ENCODE results near the gene DGCR6L.
"Not testable (repeated sequence)": the region's sequence is repeated elsewhere in the genome, so short reads cannot be mapped to it uniquely, and the experiment has no call there.

DGCR6L gene

DNA sequence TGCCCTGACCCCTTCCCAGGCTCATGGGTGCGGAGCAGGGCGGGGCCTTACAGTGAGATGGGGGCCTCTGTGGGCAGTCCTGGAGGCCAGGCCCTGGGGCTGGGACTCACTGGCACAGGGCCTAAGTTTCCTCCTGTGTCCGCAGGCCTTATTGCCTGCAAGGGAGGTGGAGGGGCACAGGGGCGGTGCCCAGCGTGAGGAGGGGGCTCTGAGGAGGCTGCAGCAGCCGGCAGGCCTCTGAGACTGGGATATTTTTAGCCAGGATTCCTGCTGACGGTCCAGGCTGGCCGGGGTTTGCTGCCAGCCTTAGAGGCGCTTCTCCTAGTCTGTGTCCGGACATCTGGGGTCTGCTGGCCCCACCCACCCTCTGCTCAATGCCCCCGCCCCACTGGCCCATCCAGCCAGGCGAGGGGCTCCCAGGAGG lies 46.1 kb downstream of the DGCR6L start:
- DNase-seq: no peak

DNA sequence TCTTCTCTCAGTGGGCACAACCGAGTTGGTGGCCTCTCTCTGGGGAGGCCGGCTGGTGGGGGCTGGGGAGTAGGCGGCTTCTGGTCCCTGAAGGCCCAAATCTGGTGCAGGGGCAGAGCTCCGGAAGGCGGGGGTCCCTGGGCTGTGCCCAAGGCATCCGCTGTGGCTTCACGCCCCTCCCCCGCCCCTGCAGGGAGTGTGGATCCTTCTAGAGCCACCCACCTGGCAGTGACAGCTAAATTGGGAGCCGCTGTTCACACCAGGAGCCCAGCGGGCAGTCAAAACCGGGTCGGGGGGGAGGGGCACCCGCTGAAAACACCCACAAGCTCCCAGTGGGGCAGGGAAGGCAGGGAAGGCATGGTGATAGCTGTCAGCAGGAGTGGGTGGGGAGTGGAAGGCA lies 47.2 kb downstream of the DGCR6L start:
- no peak for DNase-seq

DNA sequence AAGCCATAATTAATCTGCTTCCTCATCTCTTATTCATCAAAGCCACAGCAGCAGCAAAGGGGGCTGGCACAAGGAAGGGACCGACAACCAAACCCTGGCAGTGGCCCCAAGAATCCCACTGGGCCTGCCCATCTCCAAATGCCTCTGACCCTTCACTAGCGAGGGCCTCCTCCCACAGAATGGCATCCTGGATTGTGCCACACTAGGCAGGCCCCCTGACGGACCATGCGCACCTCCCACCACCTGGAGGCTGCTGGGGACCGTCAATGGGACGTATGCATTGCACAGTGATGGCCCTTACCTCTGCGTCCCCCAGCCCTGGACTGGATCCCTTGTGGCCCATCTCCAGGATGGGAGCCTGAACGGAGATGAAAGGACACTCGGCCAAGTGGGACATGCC lies 47.7 kb downstream of the DGCR6L start:
- DNase-seq: no peak

DNA sequence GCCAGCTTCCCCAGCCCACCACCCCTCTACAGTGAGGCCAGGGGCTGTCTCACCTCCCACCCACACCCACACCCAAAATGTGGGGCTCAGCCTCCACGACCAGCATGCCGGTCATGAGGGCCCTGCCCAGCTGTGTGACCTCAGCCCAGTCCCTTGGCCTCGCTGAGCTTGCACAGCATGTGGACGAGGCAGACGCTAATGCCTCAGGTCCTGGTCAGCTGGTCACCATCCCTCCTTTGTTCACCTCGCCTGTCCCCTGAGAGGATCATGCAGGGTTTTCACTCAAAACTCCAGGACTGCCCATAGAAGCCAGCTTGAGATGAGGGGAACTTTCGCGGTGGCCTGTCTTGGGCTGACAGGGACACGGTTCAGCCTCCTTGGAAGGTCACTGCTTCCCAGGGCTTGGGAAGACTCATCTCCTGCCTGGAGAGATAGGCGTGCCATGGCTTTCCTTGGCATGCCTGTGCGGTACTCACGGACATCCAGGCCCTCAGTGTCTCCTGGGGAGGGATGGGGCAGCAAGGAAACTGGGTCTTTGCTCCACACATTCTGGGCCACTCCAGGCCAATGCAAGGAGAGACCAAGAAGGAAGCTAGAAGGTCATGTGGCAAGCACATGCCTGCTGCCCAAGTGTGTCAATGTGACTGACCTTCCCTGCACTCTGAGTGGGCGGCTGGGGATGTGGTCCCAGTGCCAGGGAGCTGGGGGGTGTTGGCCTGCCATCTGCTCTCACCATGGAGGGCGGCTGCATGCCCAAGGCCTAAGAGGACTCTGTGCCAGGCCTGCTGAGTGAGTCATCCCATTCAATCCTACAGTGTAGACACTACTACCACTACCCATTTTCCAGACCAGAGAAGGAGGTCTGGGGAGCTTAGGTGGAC lies 48.5 kb downstream of the DGCR6L start:
- DNase-seq: no peak

DNA sequence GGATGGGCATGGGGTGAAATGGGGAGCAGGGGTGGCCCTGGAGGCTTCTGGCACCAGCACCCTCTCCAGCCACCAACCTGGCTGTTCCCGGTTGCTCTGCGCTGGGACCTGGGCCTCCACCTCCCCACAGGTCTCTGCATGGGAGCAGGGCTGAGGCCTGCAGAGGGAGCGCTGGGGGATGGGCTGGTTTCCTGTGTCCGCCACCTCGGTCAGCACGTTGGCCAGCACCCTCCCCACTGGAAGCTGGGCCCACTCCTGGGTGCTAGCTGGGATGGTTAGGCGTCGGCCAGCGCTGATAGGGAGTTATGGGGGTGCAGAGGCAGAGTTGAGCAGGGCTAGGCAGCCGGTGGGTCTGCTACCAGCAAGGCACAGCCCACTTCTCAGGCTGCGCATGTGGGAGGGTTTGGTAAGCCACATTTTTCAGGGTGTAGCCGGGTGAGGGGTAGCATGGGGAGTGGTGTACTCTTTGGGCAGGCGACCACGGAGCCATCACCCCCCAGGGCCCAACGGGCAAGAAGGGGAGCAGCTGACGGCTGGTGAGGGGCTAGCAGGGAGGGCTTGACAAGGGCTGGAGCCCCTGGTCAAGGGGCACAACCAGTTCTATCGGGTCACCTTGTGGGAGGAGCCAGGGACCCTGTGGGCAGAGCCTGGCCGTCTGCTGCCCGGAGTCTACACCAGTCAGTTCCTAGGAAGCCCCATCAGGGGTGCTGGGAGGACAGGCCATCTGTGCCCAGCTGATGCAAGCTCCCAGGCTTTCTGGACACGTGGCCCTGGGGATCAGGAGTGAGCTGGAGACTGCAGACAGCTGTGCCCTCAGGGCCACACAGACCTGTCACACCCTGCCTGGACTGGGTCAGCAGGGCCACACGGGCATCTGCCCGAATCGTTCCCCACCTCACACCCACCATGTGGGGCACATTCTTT lies 49.4 kb downstream of the DGCR6L start:
- not testable (repeated sequence) for DNase-seq

DNA sequence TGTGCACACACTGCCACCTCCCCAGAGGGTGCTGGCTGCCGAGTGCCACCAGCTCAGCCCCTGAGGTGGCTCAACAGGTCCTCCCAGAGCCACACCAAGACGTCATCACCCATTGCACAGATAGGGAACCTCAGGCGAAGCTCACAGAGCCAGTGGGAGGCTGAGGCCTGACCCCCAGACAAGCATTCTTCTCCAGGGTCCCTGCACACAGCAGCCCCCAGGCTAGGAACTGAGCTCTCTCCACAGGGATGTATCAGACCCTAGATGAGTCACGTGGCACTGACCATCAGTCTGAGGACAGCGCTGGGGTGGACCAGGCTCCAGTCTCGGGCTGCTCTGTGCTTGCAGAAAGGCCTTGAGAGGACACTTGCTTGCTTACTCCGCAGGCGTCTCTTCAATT lies 50.2 kb downstream of the DGCR6L start:
- DNase-seq: not testable (repeated sequence)

DNA sequence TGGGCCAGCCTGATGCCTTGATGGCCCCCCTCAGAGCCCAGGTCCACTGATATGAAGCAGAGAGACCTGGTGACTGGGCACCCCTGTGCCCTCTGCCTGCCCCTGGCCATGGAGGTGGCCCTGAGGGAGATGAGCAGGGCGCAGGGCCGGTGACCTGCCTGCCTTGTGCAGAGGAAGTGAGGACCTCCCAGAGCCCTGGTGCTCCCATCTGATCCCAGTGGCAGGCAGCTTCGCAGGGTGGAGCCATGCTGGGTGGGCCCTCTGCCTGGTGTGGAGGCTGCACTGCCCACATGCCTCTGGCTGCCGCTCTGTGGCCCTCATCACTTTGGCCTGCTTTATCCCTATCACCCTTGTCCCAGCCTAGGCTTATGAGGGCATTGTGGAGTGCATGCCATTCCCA lies 50.7 kb downstream of the DGCR6L start:
- not testable (repeated sequence) for DNase-seq

DNA sequence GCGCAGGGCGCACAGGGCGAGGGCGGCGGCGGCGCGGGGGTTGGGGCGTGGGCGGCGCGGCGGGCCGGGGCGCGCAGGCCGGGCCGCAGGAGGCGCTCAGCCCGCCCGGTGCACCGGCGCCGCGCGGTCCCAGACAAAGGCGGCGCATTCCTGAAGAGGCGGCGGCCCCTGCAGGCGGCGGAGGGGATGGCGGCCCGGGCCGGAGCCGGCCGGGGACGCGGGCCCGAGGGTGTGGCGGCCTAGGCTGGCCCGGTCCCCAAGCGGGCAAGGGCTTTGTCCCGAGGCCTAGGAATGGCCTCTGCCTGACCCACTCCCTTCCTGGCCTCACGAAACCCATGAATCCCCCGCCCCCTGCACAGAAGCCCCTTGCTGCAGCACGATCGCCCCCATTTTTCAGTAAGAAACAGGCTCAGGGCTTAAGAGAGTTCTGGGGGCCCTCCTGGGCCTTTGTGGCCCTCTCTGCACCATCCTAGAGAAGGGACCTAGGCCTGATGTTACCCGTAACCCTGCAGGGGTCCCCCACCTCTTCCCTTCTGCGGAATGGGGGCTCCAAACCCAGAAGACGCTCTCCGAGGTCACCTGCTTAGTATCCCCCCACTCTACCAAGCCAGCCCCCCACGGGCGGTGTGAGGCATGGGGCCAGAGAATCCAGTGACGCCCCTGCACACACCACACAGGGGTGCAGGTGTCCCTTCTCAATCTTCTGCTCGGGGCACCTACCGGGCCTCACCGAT lies 51.4 kb downstream of the DGCR6L start, which contains the start of gene RTN4R:
TSS of gene RTN4R (minus strand) at position 40 of the 734 bp plus-strand sequence. CDS start 226 bp downstream, outside the sequence.
- no peak for DNase-seq

DNA sequence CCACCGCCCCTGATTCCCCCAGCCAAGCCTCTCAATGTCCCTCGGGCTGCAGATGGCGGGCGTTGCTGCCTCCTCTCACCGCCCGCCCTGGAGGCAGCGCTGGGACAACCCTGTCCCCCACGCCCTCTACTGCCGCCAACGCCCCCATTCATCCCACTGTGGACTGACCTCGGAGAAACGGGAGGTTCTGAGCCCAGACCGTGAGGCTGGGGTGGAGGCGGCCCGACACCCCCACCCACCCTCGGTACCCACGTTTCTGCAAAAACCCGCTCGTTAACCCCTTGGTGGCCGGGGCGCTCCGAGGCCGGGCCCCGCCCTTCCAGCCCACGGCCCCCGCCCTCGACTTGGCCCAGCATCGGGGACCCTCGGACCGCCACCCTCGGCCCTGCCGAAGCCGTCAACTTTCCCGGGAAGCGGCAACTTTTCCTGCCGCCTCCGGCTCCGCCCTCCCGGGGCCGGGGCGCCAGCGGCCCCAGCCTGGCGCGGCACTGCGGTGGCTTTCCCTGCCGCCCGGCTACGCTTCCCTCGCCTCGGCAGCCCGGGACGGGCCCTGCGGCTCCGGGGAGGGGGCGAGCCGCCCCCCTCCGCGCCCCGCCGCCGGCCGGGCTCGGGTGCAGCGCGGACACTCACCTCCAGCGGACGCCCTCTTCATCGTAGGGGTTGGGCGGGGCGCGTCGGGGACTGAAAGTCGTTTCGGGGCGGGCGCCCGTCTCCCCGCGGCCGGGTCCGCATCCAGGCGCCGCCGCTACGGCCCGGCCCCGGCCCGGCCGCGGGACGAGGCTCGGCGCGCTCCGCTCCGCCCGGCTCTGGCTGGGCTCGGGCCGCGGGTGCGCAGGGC lies 52.2 kb downstream of the DGCR6L start:
- DNase-seq: no peak

DNA sequence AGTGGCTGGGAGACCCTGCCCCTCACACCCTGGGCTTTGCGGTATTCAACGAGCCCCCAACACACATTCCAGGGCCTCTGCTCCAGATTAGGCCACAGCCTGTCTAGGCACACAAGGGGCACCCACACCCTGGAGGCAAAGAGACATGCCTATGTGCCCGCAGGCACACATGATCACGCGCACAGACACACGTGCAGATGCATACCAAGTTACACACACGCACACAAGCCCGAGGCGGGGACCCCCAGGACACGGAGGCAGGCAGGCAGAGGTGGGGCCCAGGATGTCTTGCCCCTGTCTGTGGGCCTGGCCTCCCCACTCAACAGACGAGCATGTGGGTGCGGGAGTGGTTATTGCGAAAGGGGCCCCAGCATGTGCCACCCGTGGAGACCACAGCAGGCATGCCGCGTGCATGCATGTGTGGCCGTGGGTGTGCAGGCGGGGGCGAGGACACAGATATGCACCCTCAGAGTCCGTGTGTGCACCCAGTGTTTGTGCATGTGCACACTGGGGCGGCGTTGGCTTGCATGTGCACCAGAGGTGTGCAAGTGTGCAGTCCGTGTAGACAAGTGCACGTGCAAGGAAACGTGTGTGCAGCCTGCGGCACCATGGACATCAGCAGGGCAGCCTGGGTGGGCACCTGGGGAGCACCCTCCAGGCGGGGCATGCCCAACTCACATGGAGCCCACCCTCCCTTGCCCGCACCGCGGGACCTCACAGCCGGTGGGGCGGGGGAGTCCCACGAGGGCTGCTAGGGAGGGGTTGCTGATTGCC lies 53.0 kb downstream of the DGCR6L start:
- not testable (repeated sequence) for DNase-seq

DNA sequence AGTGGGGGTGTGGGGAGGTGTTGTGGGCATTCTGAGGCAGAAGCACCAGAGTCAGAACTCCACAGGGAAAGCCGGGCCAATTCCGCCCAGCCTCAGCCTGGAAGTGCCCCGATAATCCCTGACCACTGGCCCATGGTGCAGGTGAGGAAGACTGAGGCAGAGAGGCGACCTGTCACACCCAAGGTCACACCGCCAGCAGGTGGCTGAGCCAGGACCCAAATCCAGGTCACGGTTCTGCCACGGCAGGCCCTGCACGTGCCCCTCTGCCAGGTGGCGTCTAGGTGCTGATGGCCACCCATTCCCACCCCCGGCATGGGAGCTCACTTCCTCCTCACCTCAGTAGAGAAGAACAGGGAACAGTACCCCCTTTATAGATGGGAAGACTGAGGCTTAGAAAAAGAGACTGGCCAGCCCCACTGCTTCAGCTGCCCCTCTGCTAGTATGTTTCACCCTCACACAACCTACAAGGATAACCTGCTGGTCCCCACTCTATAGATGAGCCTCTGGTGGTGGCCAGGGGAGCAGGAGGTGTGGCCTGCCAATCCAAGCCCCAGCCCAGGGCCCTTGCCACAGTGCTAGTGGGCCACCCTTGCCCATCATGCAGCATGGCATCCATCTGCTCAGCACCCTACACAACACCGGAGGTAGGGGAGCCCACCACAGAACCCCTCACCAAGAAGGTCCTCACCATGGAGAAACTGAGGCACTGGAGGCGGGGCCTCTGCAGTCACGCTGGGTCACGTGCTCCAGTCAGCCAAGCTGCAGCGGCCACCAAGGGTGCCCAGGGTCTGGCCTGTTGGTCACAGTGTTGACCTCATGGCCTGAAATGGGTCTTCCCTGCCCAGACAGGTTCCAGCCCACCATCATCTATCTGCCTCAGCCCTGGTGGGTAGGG lies 53.8 kb downstream of the DGCR6L start:
- not testable (repeated sequence) for DNase-seq

DNA sequence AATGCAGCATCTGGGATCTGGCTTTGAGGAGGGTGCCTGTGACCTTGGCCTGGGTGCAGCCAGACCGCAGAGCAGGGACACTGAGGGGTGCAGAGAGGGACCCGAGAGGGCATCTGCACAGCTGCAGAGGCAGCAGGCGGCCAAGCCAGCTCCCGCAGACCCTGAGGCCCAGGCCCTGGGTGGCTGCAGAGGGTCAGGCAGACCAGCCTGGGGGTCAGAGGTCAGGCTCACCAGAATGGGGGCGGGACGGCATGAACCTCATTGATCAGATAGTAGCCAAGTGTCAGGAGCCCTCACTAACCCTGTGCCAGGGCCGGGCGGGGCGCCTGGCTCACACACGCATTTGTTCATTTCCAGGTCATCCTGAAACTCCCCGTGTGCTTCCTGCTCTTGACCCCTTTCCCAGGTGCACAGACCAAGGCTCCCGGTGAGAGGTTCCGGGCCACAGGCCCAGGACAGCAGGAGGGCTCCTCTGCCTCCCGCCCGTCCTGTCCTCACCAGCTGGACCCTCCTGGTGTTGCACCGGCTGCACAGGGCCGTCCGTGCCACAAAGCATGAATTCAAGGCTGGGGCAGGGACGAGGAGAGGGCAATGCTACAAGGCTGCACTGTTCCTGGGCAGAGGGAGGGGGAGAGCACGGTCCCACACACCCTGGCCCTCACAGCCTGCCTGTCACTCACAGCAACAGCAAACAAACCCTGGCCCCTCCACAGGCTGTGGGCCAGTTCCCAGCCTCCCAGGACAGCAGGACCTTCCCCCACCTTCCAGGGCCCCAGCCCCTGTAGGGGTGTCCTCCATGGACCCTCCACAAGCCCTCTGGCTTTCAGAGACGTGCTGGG lies 55.0 kb downstream of the DGCR6L start:
- no peak for DNase-seq
